CD4-positive, alpha-beta T cell (primary cell): ENCODE results near the gene TMEM38B. TPM values are rescaled to one million over a fixed set of nuclear protein-coding genes. Genes with fewer than 3 reads are reported as not detected.

ENCODE experiments used
- ATAC-seq: fragments of 200-7000 bp; cut with Tn5 transposase; one replicate; pipeline ENCODE4 v1.10.0; 2022; ENCODE audit warnings: mild to moderate bottlenecking; ENCODE audit not compliant: poor library complexity
- CTCF ChIA-PET: fragments of 350-600 bp; sonication (Branson Sonifier 250); formaldehyde crosslinking; loops from one replicate; lab custom pipeline; 2021; ENCODE audit warnings: antibody characterized with exemption, inconsistent platforms; lab: Charles Lee
- POLR2A ChIA-PET: fragments of 350-600 bp; sonication (Branson Sonifier 250); formaldehyde crosslinking; loops from one replicate; lab custom pipeline; 2021; ENCODE audit warnings: antibody characterized with exemption, inconsistent platforms; lab: Charles Lee
- DNase-seq, 14 experiments: peaks; one replicate each; pipeline ENCODE4 v3.0.0-alpha.2; 2013 to 2020; ENCODE audit warnings: mixed read lengths in 2 of 14
- H3K27ac ChIP-seq, 2 donors: one replicate each; pipeline versions ENCODE4 v1.5.1 to v1.7.0; 2013; ENCODE audit warnings: low read length in 2 of 2, low read depth in 1 of 2, mild to moderate bottlenecking in 1 of 2
- H3K27me3 ChIP-seq, 2 experiments: 1 replicate in 1 of 2; 2 replicates in 1 of 2; pipeline versions ENCODE4 v1.6.1 to v1.7.0; 2013; ENCODE audit warnings: low read length in 2 of 2, control low read depth in 1 of 2, mild to moderate bottlenecking in 1 of 2, moderate library complexity in 1 of 2; ENCODE audit not compliant: insufficient read depth in 2 of 2, control insufficient read depth in 1 of 2
- H3K36me3 ChIP-seq: one replicate; pipeline ENCODE4 v1.6.1; 2013; ENCODE audit warnings: low read length, control low read depth; ENCODE audit not compliant: insufficient read depth
- H3K4me1 ChIP-seq: one replicate; pipeline ENCODE4 v1.6.1; 2013; ENCODE audit warnings: low read length, control low read depth; ENCODE audit not compliant: insufficient read depth
- H3K4me3 ChIP-seq: one replicate; pipeline ENCODE4 v1.5.1; 2013; ENCODE audit warnings: mild to moderate bottlenecking, low read length, moderate library complexity
- H3K9me3 ChIP-seq, 2 experiments: 1 replicate in 1 of 2; 2 replicates in 1 of 2; pipeline versions ENCODE4 v1.6.1 to v1.7.0; 2013; ENCODE audit warnings: low read length in 2 of 2, mild to moderate bottlenecking in 2 of 2, control low read depth in 1 of 2, moderate library complexity in 1 of 2; ENCODE audit not compliant: control insufficient read depth in 1 of 2, insufficient read depth in 1 of 2
- H3K27ac Mint-ChIP-seq: one replicate; pipeline ENCODE4 v1.8.0; 2020; ENCODE audit warnings: mixed read lengths
- H3K27me3 Mint-ChIP-seq: one replicate; pipeline ENCODE4 v1.8.0; 2021; ENCODE audit warnings: mixed read lengths
- H3K36me3 Mint-ChIP-seq: one replicate; pipeline ENCODE4 v1.8.0; 2021; ENCODE audit warnings: low read depth, mixed read lengths
- H3K4me1 Mint-ChIP-seq: one replicate; pipeline ENCODE4 v1.8.0; 2021; ENCODE audit warnings: low read depth, mixed read lengths
- H3K4me3 Mint-ChIP-seq: one replicate; pipeline ENCODE4 v1.8.0; 2020; ENCODE audit warnings: mild to moderate bottlenecking, mixed read lengths
- H3K9me3 Mint-ChIP-seq: one replicate; pipeline ENCODE4 v1.8.0; 2020; ENCODE audit warnings: mixed read lengths
- CTCF ChIP-seq: fragments of 200-600 bp; IDR thresholded peaks from one replicate; pipeline ENCODE4 v1.8.0; 2022; ENCODE audit warnings: antibody characterized with exemption, mild to moderate bottlenecking
- intact Hi-C, 2 experiments: fragments of 100-400 bp; cut with DNase I in 1 of 2; cut with micrococcal nuclease in 1 of 2; formaldehyde crosslinking; loops; one replicate each; pipeline versions ENCODE4 v1.15.1 to v1.9.0; 2023 to 2025; cut with DNase I, micrococcal nuclease
- total RNA-seq, 174 experiments: library from RNA in 2 of 174; stranded (reverse) in 2 of 174; gene quantifications; one replicate each; pipeline ENCODE4 v1.2.3 and lab custom pipeline; 2021 to 2026

Gene TMEM38B
- total RNA-seq, 2 experiments from 2014 or later: 12.9 to 13.9 TPM

GRCh38 chr9:105670775-105671174 is 23.6 kb upstream of the TMEM38B start:
- no peak for TF ChIP-seq CTCF
- Histone ChIP-seq H3K4me1 (no peaks in the 10 kb centered on the region), H3K9me3 (no peaks in the 10 kb centered on the region), H3K4me3 (no peak overlapping the region), H3K36me3 (no peaks in the 10 kb centered on the region), H3K27me3 (no peaks in the 10 kb centered on the region), H3K27ac (no peak overlapping the region)
- intact Hi-C loops: loop anchor here in 1 of 2 experiments (2.0 kb wide), 1 partner anchor 42 kb away; no protein-coding TSS in a partner anchor
- CTCF ChIA-PET: no interaction called here
- no peak for DNase-seq
- no peak overlapping the region for H3K27ac Mint-ChIP-seq
- H3K4me1 Mint-ChIP-seq: no peaks in the 10 kb centered on the region
- no peaks in the 10 kb centered on the region for H3K36me3 Mint-ChIP-seq
- POLR2A ChIA-PET: no interaction called here
- ATAC-seq: no peak
- H3K4me3 Mint-ChIP-seq: no peak overlapping the region
- H3K9me3 Mint-ChIP-seq: no peaks in the 10 kb centered on the region
- H3K27me3 Mint-ChIP-seq: peaks cover 10% of the 10 kb centered on the region

DNA sequence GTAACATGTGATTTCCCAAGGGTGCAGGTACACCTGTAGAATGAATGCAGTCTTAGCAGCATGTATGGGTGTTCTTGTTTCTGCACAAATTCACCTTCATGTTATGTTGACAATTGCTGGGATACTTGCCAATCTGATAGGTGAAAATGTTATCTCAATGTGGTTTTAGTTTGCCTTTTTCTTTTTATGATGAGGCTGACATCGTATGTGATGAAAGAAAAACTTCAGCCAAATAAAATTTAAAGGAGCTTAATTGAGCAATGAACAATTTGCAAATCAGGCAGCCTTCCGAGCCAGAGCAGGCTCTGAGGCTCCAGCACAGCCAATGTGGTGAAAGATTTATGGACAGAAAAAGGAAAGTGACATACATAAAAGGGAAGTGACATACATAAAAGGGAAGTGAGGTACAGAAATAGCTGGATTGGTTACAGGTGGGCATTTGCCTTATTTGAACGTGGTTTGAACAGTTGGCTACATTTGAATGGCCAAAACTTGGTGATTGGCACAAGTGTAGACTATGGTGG is 21.6 kb upstream of the TMEM38B start:
- no peak for ATAC-seq
- H3K4me1 ChIP-seq: no peaks in the 10 kb centered on the region
- no peaks in the 10 kb centered on the region for H3K4me1 Mint-ChIP-seq
- H3K36me3 Mint-ChIP-seq: no peaks in the 10 kb centered on the region
- no peak overlapping the region for H3K4me3 ChIP-seq
- no peaks in the 10 kb centered on the region for H3K9me3 Mint-ChIP-seq
- no peak overlapping the region for H3K27ac Mint-ChIP-seq
- no peaks in the 10 kb centered on the region for H3K9me3 ChIP-seq
- H3K27me3 Mint-ChIP-seq: peaks cover 8% of the 10 kb centered on the region
- peak in 1 of 14 experiments; percentile 3 for DNase-seq
- ChIA-PET CTCF (no interaction called here), POLR2A (no interaction called here)
- no peaks in the 10 kb centered on the region for H3K36me3 ChIP-seq
- TF ChIP-seq CTCF: no peak
- no peak overlapping the region for H3K27ac ChIP-seq
- H3K4me3 Mint-ChIP-seq: no peak overlapping the region
- intact Hi-C loops: no loop called here
- H3K27me3 ChIP-seq: no peaks in the 10 kb centered on the region

GRCh38 chr9:105673850-105674387 is 20.4 kb upstream of the TMEM38B start:
- intact Hi-C loops: no loop called here
- Mint-ChIP-seq H3K27me3 (peaks cover 6% of the 10 kb centered on the region), H3K9me3 (no peaks in the 10 kb centered on the region), H3K27ac (no peak overlapping the region), H3K4me1 (no peaks in the 10 kb centered on the region), H3K36me3 (no peaks in the 10 kb centered on the region), H3K4me3 (no peak overlapping the region)
- CTCF ChIA-PET: no interaction called here
- Histone ChIP-seq H3K4me3 (no peak overlapping the region), H3K36me3 (no peaks in the 10 kb centered on the region), H3K4me1 (no peaks in the 10 kb centered on the region), H3K9me3 (no peaks in the 10 kb centered on the region), H3K27me3 (no peaks in the 10 kb centered on the region), H3K27ac (no peak overlapping the region)
- no peak for ATAC-seq
- POLR2A ChIA-PET: no interaction called here
- DNase-seq: no peak
- TF ChIP-seq CTCF: no peak
